GM19025 (cell line): Measurements from ENCODE around the gene ZFPM1.

ENCODE experiments used
- ATAC-seq: cut with Tn5 transposase; IDR thresholded peaks from one replicate; pipeline ENCODE4 v1.9.1; 2021; ENCODE audit warnings: mild to moderate bottlenecking, low read depth, moderate library complexity; ENCODE audit not compliant: unreplicated experiment

Gene ZFPM1

DNA sequence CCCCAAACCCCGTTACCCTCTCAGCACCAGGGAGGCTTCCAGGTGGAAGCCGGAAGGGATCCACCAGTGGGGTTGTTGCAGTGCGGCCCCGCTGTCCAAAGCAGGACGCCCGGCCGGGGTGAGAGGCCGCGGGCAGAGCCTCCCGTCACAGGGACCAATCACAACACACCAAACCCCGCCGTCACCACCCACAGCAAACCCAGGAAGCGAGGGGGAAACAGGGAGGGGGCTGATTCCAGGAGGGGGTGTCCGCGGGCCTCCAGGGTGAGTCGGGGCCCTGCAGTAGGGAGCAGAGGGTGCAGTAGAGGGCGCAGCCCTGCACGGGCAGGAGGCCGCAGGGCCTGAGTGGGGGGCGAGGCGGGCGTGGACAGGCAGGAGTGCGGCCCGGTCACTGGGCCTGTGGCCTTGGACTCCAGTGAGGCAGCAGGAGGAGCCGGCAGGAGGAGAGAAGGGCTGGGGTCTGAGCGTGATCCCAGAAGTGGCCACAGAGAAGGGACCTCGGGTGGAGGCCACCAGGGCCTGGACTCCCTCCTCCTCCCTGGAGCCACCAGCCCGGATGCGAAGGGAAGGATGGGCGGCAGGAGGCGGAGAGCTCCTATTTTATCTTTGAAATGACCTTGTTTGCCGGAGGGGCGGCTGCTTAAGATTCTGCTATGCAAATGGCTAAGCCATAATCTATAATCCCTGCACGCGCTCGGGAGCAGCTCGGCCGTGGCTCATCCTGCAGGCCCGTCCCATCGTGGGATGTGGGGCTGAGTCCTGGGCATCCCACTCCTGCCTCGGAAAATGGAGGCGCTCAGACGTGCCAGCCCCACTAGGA lies 41.5 kb downstream of the ZFPM1 start:
- ATAC-seq, result no peak

DNA sequence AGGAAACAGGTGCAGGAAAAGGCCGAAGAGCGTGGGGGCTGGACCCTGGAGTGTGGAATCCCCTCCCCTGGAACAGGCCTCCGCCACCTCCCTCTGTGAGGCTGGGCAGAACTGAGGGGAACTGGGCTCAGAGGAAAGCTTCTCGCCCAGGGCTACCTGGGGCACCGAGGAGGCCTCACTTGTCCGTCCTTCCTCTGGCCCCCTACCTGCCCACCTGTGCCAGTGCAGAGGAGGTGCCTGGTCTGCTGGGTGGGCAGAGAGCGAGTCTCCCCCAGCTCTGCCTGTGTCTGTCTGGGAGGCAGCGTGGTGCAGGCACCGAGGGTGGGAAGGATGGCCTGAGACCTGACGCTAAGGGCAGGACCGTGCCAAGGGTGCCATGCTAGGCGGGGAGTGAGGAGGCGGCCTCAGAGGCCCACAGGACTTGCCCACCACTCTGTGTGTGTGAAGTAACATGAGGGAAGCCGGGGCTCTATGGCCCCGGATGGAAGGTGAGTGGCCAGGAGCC lies 42.2 kb downstream of the ZFPM1 start:
- ATAC-seq, result no peak

DNA sequence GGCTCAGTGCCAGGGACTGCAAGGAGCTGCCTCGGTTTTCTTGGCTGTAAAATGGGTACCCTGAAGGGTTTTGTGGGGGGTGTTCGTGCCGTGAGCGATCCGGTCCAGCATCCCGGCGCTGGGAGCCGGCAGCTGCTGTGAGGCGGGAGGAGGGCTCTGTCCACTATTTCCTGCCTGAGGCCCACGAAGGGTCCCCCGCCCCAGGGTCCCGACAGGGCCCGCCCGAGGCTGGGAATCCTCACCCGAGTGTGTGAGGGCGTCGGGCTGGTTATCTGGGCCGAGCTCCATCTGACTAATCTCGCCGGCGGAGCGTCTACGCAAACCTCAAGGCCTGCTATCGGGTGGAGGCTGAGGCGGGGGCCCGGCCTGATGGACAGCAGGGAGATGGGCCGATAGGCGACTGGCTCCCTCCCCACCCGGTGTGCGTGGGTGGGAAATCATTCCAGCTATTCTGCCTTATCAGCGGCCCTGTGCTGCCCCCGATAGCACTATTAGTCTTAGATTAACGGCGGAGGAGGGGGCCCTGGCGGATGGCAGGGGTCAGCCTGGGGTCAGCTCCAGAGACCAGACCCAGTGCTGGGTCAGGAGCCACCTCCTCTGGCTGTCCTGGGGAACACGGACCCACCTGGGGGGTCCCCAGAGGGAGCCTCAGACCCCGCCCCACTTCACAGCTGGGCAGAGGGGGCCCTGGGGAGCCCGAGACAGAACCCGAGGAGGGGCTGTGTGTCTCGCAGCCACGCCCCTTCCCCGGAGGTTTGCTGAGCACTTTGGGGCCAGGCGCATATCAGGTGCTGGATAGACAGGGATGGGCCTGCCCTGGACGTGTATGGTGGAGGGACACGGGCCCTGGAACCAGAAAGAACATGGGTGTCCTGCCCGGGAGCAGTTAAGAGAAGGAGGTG lies 44.7 kb downstream of the ZFPM1 start:
- no peak for ATAC-seq

DNA sequence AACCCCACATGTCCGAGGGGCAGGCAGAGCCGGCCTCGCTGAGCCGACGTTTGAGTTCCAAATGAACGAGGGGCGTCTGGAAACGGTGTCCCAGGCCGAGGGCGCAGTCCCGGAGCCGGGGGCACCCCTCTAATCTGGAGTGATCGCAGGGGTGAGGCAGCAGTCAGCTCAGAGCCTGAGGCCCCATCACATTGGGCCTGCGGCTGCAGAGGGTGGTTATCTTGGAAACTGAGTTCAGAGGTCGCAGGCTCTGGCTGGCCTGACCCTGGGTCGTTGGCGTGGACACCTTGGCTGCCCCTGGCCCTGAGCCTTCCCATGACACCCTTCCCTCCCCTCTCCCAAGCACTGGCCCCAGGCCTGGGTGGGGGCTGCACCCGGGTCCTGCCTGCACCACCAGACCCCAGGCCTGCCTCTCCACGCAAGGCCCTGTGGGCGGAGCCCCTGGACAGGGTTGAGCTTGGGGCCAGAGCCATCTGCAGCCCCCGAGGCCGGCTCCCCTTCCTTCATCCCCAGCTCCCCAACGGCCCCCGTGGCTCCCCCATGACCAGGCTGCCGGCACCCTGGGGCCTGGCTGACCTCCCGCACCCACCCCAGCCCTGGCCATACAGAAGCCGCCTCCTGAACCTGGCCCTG lies 45.6 kb downstream of the ZFPM1 start:
- no peak for ATAC-seq

DNA sequence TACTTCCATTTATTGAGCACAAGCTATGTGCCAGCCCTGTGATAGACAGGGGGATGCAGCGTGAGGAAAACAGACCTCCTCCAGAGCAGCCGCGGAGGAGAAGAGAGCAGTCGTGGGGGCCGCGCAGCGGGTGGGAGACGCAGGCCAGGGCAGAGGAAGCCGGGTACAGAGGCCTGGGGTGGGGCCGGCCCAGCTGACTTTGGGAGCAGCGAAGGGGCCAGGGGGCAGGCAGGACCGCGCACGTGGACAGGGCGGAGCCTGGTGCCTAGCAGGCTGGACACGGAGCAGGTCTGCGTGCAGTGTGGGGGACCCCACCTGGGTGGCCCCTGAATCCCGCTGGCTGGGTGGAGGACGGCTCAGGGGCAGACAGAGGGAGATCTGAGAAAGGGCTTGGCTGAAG lies 46.2 kb downstream of the ZFPM1 start:
- ATAC-seq, result no peak

DNA sequence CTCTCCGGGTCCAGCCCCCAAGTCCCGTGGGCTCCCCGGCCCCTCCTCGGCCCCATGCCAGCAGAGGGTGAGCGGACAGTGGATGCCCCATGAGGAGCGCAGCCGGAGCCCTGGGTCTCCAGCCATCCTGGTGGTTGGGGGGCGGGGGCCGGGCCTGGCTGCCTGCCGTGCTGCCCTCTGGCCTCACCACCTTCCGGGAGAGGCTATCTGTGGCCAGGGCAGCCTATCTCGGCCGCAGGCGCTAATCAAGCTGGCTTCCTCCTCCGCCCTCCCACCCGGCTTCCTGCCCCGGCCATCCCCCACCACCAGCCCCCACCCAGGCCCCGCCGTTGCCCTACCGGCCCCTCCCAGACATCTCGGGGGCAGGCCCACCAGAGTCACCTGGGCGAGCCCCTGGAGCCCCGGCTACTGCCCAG lies 46.8 kb downstream of the ZFPM1 start:
- ATAC-seq, result no peak

DNA sequence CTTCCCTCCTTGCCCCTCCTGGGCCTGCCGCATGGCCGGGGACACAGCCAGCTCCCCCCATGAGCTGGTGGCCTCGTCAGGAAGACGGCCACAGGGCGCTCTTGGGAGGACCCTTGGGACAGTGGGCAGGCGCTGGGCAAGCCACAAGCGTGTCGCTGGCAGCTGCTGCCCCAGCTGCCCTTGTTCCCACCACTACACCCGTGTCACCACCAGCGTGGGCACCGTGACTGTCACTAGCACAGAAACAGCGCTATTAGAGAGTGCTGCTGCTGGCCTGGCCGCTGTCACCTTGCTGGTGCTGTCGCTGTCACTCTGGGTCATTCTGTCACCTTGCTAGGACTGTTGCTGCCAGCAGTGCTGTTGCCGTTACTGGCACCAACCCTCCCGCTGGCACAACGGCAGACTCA lies 47.2 kb downstream of the ZFPM1 start:
- ATAC-seq, result no peak

DNA sequence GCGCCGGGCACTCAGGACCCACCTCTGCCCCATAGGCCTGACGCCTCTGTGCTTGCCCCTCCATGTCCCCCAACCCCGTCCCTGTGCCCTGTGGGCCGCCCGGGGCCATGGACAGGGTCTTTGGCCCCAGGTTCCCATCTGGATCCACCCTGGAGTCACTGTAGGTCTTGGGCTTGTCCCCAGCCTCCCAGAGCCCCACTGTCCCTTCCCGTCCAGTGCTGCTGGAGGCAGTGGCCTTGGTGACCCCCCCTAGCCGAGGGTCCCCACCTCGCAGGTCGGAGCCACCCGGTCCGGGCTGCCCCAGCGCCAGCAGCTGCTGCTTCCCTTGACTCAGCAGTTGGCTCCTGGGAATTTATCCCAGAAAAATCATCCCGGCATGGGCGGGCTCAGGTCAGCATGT lies 49.3 kb downstream of the ZFPM1 start:
- ATAC-seq, result no peak

DNA sequence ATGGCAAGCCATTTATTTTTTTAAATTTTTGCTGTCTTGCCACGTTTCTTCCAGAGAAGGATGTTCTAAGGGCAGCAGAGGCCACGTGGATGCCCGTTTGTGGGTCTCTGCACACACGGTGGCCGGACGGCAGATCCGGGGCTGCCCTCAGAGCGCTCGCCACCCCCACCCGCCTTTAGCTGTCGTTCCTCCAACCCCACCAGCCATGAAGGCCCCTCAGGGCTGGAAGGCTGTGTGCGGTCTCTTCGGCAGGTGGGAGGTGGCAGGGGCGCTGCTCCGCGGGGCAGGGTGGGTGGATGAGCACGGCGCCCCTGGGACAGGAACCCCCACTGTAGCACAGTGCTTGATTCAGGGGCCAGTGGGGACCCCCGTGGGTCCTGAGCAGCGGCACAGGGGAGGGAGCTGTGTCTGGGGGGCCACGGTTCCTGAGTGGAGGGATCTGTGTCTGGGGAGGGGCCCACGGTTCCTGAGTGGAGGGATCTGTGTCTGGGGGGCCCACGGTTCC lies 49.7 kb downstream of the ZFPM1 start:
- no peak for ATAC-seq

DNA sequence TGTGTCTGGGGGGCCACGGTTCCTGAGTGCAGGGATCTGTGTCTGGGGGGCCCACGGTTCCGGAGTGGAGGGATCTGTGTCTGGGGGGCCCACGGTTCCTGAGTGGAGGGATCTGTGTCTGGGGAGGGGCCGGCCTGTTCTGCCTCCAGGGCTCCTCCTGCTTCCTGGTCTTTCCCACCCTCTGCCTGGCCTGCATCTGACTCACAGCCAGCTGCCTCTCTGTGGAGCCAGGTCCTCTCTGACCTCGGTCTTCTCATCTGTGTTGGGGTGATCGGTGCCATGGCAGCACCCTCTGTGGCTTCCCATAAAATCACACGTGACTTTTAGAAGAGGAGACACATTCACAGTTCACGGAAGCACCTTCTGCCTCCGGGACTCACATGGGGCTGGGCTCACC lies 50.3 kb downstream of the ZFPM1 start:
- no peak for ATAC-seq

DNA sequence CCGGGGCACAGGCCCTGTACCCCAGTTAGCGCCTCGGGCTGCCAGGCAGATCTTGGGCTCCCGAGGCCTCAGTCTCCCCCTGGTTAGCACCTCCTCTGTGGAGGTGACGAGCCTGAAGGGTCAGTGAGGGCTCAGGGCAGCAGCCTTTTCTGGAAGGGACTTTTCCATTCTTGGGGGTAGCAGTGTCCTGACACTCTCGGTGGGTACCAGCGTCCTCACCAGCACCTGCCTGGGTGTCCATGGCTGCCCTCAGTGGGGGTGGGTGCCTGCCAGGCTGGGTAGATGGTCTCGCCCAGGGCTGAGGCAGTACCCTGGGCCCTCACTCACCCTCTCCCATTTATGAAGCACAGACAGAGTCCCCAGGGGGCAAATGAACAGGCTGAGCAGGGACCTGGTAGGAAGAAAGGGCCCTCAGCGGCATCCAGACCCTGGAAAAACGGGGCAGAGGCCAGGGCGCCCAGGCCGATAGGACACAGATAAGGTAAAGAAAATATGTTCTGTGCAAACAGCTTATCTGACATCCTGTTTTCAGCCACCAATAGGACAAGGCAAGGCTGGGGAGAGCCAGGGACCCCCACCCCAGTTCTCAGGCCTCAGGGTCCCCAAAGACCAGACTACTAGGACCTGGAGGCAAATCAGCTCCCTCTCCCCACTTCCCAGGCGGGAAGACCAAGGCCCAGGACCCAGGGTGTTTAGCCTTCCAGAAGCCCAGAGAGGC lies 50.9 kb downstream of the ZFPM1 start:
- ATAC-seq, result no peak

DNA sequence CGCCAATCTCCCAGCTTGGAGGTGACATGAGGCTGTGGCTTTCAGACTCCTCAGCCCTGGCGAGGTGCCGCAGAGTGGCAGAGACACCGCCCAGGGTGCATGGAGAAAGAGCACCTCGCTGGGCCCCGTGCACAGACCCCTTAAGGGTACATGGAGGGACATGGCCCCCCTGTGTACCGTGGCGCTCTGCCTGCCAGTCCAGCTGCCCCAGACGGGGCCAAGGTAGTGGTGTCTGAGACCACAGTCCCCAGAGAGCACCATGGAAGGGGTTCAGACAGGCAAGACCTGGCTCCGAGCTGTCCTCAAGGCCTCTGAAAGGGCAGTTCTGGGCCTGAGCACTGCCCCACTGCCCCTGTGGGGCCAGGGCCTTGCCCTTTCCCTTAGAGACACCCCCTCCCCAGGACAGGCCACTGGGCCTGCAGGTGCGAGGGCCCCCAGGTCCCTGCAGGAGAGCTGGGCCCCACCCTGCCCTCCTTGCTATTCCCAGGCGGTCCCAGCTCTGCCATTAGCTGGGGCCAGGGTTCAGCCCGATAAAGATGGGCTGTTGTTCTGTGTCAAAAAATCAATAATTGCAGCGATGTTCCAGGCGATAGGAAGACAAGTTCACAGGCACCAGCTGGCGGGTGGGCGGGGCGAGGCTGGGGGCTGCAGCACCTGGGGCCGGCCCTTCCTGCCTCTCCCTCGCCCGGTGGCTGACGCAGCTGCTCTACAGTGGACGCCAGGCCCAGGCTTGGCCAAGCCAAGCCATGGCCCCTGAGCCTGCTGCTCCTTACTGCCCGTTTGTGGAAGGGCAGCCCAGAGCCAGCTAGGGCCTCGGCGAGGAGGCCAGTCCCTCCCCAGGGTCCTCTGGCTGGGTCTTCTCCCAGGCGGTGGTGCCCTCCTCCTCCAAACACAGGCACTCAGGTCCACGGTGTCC lies 51.7 kb downstream of the ZFPM1 start:
- ATAC-seq, result no peak

DNA sequence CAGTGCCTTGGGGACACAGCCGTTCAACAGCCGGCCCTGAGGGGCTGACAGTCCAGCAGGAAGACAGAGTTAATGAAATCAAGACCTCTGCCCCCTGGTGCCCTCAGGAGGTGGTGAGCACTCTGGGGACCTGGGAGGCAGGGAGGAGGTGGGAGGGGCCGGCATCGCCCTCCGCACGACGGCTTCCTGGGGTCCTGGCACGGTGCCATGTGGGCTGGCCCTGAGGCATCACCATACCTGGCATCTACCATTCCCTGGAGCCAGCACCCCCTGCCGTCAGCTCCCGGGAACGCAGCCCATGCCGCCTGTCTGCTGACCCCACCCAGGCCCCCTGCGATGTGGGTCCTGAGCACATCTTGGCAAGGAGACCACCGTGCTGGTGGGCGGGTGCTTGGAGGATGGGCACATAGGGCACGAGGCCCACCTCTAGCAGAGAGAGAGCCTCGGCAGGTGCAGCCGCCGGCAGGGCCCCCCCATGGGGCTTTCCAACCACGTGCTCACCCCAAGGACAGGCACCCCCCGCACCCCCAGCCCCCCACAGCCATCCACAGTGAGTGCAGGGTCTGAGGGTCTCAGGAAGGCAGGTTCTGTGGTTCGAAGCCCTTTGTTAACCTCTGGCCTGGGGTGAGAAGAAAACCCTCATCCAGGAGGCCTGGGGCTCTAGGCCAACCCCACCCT lies 52.5 kb downstream of the ZFPM1 start:
- no peak for ATAC-seq

DNA sequence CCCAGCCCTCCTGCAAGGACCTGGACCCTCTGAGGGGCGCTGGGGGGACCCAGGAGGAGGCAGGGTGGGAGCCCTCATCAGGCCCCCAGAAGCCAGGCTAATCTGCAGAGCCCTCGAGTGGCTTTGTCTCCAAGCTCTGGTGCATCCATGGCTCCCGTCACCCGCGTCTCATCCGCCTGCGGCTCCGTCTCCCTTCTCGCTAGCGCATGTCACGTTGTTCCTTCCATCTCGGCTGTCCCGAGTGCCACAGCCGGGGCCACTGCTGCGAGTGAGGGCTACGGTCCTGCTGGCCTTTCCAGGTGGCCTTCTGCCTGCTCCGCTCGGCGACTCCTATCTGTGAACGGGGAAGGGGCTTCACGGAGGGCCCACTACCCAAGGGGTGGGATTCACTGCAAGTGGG lies 53.6 kb downstream of the ZFPM1 start:
- ATAC-seq, result no peak

DNA sequence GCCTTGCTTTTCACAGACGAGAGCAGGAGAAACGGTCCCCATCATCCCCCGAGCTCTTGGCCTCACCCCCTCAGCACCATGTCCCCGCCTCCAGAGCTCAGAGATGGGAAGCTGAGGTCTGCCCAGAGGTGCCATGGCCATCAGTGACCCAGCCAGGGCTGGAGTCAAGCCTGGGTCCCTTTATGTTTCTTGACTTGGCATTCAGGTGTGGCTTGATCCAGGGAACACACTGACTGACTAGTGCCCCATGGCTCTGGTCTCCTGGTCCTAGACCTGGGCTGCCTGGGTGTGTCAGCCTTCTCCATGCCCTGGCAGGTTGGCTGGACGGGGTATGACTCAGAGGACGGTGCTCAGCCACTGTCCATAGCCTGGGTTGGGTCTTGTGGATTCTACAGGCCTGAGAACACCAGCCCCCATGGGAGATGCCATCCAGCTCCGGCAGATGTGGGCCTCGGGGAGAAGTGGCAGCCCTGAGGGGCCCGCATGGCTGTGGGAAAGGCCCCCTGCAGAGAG lies 54.2 kb downstream of the ZFPM1 start:
- ATAC-seq, result no peak

DNA sequence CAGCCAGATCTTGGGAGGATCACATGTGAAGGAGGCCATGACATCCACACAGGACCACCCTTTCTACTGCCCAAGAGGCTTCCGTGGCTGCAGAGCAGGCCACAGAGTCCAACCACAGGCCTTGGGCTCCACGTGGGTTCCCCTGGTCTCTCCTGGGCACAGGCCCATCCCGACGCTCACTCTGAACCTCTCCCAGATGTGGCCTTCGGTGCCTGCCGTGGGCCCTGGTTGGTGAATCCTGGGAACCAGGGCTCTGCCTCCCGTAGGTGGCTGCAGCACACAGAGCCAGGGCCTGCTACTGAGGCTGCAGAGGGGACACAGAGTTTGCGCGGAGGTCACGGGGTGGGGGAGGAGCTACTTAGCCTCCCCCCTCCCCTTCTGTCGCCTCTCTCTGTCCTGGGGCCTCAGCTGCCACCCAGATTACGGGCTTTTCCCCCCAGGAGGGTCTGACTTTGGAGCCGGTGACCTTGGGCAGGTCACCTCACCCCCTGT lies 55.3 kb downstream of the ZFPM1 start:
- no peak for ATAC-seq

DNA sequence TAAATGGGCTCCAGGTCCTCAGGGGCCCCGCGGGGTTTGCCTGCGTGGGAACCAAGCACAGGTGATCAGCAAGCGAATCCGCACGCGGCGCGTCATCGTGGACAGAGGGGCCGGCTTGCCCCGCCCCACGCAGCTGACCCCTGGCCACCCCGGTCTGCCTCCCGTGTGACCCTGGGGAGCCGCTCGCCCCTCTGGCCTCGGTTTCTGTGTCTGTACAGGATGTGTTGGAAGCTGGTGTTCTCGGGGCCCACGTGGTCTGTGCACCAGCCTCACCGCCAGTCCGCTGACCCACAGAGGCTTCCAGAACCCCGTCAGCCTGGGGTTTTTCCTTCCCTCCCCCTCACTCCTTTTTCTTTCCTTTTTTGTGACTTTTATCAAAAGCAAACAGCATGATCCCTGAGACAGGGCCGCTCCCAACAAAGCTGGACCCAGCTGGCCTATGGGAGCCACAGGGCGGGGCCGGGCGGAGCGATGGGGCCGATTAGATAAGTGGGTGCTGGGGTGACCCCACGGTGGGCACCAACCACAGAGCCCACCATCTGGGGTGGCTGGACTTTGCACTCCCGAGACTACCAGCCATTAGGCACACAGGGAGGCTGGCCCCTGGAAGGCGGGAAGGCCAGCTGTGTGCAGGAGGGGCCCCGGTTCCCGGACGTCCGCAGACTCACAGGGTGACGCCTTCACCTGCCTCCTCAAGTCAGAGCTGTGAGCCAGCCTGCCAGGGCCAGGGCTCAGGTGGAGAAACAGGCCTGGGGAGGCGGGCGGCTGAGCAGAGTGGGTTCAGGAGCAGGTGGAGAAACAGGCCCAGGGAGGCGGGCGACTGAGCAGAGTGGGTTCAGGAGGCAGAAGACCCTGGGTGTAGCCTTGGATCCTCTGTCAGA lies 56.0 kb downstream of the ZFPM1 start:
- ATAC-seq, result no peak
